GM18519 (cell line): ENCODE measurements around the gene MMP3.

Experiments used
- ATAC-seq: cut with Tn5 transposase; IDR thresholded peaks from one replicate; pipeline ENCODE4 v1.9.1; 2021; ENCODE audit warnings: mild to moderate bottlenecking, moderate library complexity; ENCODE audit not compliant: unreplicated experiment, low FRiP score

MMP3 gene

GRCh38 chr11:102793677-102794290, 49.6 kb downstream of the MMP3 start:
- no peak for ATAC-seq

DNA sequence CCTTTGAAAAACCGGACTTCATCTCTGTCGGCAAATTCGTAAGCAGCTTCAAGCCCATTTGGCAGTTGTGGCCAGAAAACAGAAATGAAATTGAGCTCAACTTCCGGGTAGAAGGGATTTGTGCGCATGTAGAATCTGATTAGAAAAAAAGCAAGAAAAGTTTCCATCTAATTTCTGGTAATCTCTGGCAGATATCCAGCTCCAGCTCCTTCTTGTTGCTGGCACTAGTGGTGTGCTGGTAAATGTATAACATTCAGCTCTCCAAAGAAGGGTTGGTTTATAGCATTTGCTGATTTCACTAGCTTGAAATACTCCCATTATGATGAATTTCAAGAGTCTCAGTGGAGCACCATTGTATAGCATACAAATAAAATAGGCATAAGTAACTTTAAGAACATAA, 50.8 kb downstream of the MMP3 start:
- ATAC-seq: no peak

DNA sequence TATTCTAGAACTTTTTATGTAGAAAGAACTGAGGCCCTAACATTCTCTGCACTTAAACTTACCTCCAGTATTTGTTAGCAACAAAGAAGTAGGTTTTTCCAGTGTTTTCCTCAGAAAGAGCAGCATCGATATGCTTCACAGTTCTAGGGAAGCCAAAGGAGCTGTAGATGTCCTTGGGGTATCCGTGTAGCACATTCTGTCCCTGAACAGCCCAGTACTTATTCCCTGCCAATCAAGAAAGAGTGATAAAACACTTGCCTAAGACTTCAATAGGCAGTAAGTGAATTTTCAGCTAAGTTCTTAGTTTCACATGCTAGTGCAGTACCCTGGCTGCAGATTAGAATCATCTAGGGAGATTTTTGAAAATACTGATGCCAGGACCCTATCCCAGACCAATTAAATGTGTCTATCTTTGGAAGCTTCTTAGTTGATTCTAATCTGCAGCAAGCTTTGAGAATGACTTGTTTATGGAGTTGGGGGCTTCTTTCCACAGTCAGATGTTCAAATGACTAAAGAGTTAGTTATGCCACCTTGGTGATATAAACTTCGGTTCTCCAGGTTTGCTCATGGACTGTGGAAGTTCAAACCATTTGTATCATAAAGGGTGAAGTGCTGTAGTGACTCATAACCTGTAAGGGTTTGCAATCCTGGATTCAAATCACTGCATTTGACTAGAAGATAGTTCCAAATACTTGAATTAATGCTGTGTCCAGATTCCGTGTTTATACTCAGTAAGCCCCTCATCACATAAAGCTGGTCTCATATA, 52.0 kb downstream of the MMP3 start:
- ATAC-seq: no peak

- ATAC-seq: no peak
These were observed 54.9 kb downstream of the MMP3 start for GRCh38 chr11:102788334-102788995.
